Astrocyte of the hippocampus (primary cell): ENCODE data around the gene TTC3.
A peak's percentile ranks its signal among the peaks of the same experiment; 100 is the strongest.
"Not testable (repeated sequence)": the region's sequence is repeated elsewhere in the genome, so short reads cannot be mapped to it uniquely, and the experiment has no call there.

ENCODE experiments used
- DNase-seq: peaks from one replicate; pipeline ENCODE4 v3.0.0; 2011; ENCODE audit warnings: low read depth, low spot score

TTC3 gene

DNA sequence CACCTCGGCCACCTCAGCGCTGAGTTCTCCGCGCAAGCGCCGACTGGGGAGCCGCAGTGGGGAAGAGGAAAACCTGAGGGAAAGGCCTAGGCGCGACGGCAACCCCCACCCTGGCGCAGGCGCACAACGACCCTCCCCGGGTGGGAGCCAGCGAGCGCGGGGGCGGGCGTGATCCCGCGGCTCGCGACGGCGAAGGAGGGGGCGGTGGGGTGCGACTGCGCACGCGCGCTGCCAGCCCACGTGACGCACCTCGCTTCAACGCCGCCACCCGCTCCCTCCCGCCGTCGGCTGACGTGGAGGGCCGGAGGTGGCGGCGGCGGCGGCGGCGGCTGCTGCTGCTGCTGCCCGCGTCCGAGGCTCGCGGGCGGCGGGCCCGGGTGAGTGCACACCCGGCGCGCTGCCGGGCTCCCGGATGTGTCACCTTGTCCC, at the start of gene TTC3, which contains the start of gene PIGP:
TTC3 (plus strand) TSS at position 267 of the 429 bp plus-strand sequence. CDS start 14,004 bp downstream, outside the sequence.
PIGP (minus strand) TSS at position 84 of the 429 bp plus-strand sequence. CDS start 556 bp downstream, outside the sequence.
- DNase-seq, result peak; percentile 99

DNA sequence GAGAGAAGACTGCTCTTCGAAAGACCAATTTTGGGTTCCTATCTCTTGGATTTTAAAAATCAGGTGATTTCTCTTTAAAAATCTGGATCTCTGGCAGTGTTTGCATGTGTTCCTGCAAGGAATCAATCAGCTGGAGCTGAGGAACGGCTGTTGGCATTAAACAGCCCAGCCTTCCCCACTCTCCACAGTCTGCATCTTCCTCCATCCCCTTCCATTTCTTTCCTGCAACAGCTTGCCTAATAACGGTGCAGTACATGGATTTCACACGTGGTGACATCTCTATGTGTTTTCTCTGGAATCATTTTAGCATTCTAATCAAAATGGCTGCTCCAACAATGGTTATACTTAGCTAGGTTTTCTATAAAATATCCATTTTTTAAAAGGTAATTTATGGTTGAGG, 46.6 kb upstream of the TTC3 start:
- DNase-seq, result no peak

DNA sequence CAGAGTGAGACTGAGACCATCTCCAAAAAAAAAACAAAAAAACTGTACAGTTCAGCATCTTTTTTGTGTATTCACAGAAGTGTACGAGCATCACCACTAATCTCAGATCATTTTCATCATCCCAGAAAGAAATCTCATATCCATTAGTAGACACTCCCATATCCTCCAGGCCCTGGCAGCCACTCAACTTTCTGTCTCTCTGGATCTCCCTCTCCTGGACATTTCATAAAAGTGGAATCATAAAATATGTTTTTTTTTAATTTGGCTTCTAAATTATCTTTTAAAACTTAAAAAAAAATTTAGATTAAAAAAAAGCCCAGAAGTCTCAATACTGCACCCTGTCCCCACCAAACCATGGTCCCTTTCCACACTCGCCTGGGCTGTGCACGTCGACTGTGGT, 44.5 kb upstream of the TTC3 start:
- DNase-seq, result no peak

GRCh38 chr21:37030864-37031263, 42.2 kb upstream of the TTC3 start:
- no peak for DNase-seq

GRCh38 chr21:37032293-37032692, 40.8 kb upstream of the TTC3 start:
- DNase-seq, result no peak

DNA sequence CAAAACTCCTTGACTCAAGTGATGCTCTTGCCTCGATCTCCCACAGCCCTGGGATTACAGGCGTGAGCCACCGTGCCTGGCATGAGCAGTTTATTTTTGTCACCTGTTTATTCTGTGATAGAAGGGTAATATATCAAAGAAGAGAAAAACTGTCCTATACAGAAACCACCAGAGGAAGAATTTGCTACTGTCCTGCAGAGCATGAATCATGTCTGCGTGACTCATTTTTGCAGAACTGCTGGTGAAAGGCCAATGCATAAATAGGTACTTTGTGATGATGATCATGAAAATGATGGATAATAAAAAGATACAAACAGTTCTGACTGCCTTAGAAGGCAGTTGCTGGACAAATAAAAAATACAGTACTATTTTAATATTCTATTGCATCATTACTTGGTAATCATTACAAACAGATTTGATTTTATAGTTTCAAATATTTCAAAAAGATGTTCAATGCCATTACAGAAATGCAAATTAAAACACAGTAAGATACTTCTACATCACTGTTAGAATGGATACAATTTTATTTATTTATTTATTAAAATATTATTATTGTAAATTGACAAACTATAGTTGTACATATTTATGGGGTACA, 40.1 kb upstream of the TTC3 start:
- peak; percentile 55 for DNase-seq

DNA sequence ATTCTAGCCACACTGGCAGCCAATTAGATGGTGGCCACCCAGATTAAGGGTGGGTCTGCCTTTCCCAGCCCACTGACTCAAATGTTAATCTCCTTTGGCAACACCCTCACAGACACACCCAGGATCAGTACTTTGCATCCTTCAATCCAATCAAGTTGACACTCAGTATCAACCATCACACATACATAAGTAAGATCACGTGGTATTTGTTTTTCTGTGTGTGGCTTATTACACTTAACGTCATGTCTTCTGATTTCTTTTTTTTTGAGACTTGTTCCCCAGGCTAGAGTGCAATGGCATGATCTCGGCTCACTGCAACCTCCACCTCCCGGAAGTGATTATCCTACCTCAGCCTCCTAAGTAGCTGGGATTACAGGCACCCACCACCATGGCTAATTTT, 38.7 kb upstream of the TTC3 start:
- DNase-seq, result not testable (repeated sequence)

DNA sequence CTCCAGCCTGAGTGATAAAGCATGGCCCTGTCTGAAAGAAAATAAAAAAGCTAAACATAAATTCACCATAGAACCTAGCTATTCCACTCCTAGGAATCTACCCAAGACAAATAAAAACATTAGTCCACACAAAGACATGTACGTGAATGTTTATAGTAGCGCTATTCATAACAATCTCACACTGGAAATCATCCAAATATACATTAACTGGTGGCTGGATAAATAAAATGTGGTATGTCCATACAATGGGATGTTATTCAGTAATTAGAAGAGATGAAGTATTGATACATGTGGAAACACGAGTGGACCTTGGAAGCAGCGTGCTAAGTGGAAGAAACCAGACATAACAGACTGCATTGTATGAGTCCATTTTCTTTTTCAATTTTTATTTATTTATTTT, 36.9 kb upstream of the TTC3 start:
- no peak for DNase-seq

GRCh38 chr21:37039411-37040075, 33.5 kb upstream of the TTC3 start:
- DNase-seq, result peak; percentile 14

- DNase-seq, result no peak
Observed at GRCh38 chr21:37040212-37040611, 32.8 kb upstream of the TTC3 start.

DNA sequence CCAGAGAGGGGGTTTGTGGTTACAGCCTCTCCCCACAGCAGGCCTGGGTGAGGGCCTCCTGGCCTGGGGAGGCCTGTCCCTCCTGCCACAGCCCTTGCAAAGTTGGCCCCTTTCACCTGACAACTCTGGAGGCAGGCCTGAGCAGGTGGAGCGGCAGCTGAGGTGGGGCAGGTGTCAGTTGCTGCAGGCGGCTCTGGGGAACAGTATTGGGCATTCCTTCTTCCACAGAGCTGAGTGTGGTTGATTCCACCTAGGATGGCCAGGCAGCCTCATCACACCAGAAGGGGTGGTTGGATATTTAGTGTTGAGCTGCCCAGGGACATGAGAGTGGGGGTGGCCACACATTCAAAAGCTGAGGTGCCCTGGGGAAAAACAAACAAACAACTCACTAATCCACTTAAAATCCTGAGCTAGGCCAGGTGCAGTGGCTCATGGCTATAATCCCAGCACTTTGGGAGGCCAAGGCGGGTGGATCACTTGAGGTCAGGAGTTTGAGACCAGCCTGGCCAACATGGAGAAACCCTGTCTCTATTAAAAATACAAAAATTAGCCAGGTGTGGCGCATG, 31.3 kb upstream of the TTC3 start:
- no peak for DNase-seq

GRCh38 chr21:37043818-37044217, 29.2 kb upstream of the TTC3 start:
- no peak for DNase-seq

DNA sequence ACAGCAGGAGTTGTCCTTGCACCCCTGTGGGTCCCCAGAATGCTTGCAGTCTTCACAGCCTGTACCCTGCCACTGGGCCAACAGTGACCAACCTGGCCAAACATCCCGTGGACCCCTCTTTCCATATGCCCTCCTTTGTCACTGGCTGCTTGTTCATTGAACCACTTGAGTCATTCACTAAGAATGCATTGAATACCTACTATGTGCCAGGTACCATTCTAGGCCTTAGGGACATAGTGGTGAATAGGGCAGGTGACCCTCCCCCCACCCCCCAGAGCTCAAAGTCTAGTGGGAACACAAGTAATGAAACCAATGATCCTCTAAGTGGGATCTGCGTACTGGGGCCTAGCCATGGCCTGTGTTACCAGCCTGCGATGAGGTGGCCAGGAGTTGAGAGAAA, 28.4 kb upstream of the TTC3 start:
- DNase-seq, result no peak

DNA sequence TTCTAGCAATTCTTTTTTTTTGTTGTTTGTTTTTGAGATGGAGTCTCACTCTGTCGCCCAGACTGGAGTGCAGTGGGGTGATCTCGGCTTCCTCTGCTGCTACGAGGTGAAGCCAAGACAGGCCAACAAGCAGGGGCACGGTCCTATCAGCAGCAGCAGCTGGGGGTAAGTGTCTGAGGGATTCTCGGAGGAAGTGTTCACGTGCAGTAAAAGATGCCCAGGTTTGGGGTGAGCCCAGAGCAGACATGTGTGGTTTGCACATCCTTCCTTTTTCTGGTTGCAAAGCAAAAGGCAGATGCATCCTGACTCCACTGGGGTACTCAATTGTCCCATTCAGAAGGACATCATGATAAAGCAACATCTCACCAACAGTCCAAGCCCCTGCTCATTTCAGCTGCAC, 27.9 kb upstream of the TTC3 start:
- DNase-seq, result no peak

DNA sequence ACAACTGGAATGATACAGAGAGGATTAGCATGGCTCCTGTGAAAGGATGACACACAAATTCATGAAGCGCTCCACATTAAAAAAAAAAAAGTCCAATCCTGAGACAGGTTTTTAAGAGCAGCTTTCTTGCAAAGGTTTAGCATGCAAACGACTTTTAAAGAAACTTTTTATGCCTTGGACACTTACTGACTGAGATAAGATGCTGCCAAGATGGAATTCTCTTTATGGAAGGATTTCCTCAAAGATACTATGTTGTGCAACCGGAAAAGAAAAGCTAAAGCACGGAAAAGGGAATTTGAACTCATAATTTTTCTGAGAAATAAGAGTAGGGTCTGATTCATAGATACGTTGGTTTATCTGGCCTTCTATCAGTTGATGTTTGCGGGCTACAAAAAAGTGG, 27.5 kb upstream of the TTC3 start:
- DNase-seq, result no peak

- no peak for DNase-seq
Observed at GRCh38 chr21:37047079-37047478, 26.0 kb upstream of the TTC3 start.

DNA sequence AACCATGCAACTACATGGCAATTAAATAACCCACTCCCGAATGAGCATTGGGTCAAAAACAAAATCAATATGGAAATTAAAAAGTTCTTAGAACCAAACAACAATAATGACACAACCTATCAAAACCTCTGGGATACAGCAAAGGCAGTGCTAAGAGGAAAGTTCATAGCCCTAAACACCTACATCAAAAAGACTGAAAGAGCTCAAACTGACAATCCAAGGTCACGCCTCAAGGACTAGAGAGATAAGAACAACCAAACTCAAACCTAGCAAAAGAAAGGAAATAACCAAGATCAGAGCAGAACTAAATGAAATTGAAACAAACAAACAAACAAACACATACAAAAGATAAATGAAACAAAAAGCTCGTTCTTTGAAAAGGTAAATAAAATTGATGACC, 23.3 kb upstream of the TTC3 start:
- DNase-seq, result not testable (repeated sequence)

DNA sequence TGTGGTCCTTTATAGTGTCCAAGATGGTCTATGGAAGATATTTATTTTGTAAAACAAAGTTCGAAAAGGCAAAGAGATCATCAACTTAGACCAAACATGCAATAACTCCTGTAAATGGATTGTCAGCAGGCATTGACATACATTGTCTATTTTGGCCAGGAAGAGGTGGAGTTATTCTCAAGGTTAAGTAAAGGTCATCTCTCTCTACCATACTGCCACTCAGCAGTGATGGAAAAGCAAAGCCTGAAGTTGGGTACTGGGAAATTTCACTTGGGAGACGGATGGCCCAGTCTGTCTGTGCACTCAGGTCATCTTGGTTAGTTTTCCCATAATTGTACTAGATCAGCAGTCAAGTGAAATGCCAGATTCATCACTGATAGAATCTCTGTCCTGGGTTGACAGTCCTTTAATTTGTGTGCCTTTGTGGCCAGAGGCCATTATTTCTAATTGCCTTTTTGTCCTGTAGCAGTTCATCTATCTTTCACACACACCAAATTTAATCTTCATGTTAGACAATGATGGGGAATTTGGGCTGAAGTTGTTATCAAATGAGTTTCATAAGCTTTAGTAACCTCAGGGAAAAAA, 17.7 kb upstream of the TTC3 start:
- no peak for DNase-seq

DNA sequence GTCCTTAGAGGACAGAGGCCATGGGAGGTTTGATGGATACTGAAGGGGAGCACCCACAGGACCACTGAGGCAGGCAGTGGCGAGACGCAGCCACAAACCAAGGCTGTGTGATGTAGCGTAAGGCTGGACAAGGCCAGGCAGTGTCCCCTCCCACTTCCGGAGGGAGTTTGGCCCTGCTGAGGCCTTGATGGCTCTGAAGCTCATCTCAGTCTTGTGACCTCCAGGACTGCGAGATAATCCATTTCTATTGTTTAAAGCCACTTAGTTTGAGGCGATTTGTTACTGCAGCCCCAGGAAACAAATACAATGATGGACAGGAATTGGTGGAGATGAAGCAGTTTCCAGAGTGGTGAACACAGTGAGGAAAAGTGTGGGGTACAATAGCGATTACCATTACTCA, 15.4 kb upstream of the TTC3 start:
- no peak for DNase-seq

- no peak for DNase-seq
Observed at GRCh38 chr21:37058261-37058660, 14.8 kb upstream of the TTC3 start.

DNA sequence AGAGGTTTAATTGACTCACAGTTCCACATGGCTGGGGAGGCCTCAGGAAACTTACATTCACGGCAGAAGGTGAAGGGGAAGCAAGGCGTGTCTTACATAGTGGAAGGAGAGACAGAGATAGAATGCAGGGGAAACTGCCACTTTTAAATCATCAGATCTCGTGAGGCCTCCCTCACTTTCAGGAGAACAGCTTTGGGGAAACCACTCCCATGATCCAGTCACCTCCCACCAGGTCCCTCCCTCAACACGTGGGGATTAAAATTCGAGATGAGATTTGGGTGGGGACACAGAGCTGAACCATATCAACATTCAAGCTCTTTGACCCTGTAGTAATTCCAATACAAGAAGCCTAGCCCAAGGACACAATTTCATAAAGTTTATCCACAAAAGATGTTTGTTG, 13.9 kb upstream of the TTC3 start:
- no peak for DNase-seq

GRCh38 chr21:37060296-37060695, 12.8 kb upstream of the TTC3 start:
- DNase-seq, result peak; percentile 94
